H1 (cell line): ENCODE measurements around the gene EFCAB6.

Source experiments
- JUND ChIP-seq: IDR thresholded peaks from 2 replicates; pipeline ENCODE4 v1.6.1; 2011; ENCODE audit warnings: mild to moderate bottlenecking, improper control_type of control experiment, low read length
- POLR2AphosphoS5 ChIP-seq: IDR thresholded peaks from 2 replicates; pipeline ENCODE4 v1.6.1; 2011; ENCODE audit warnings: low read depth, low read length
- TEAD4 ChIP-seq: IDR thresholded peaks from 2 replicates; pipeline ENCODE4 v1.6.1; 2012; ENCODE audit warnings: low read depth, low read length, inconsistent platforms, mixed read lengths
- TF ChIP-seq, protein P1 (sequence below), 3 experiments: IDR thresholded peaks; 1 replicate in 2 of 3; 2 replicates in 1 of 3; pipeline versions ENCODE4 v1.5.1 to v1.6.1; 2011; ENCODE audit warnings: low read length in 3 of 3, mild to moderate bottlenecking in 3 of 3, inconsistent platforms in 2 of 3, low read depth in 1 of 3, moderate library complexity in 1 of 3; ENCODE audit not compliant: insufficient read depth in 1 of 3; ENCODE audit errors: control extremely low read depth in 1 of 3

DNA sequence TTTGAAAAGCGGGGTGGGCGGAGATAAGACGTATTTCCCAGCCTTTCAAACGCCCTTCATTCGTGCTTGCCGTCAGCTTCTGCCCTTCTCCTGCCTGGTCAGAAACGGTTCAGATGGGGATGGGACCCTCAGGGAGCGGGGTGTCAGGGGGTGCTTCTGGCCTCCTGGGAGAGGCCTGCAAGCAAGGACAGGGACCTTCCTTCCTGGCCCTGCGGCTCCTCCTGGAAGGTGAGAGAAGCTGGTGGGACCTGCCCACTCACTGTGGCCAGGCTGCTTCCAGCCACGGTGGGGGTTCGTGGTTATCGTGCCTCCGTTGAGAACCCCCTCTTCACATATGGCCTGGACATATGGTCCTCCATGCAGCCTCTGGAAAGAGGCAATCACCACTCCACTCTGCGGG lies 295.7 kb downstream of the EFCAB6 start:
- TF ChIP-seq, protein P1, sequence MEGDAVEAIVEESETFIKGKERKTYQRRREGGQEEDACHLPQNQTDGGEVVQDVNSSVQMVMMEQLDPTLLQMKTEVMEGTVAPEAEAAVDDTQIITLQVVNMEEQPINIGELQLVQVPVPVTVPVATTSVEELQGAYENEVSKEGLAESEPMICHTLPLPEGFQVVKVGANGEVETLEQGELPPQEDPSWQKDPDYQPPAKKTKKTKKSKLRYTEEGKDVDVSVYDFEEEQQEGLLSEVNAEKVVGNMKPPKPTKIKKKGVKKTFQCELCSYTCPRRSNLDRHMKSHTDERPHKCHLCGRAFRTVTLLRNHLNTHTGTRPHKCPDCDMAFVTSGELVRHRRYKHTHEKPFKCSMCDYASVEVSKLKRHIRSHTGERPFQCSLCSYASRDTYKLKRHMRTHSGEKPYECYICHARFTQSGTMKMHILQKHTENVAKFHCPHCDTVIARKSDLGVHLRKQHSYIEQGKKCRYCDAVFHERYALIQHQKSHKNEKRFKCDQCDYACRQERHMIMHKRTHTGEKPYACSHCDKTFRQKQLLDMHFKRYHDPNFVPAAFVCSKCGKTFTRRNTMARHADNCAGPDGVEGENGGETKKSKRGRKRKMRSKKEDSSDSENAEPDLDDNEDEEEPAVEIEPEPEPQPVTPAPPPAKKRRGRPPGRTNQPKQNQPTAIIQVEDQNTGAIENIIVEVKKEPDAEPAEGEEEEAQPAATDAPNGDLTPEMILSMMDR (IDR thresholded peaks at IDR 0.05; ENCODE audit: control extremely low read depth in 1 of 3, insufficient read depth in 1 of 3, low read depth in 1 of 3, low read length in 3 of 3): no peak
- no peak for TF ChIP-seq POLR2AphosphoS5
- TF ChIP-seq TEAD4: no peak
- no peak for TF ChIP-seq JUND
